OCI-LY1 (cell line): ENCODE measurements around the gene IL18.

Experiments used
- H2AFZ ChIP-seq: fragments of 200-600 bp; sonication (generic), shearing (Covaris generic); 2 replicates; pipeline ENCODE4 v1.6.0; 2014; ENCODE audit warnings: antibody characterized with exemption, mild to moderate bottlenecking, low read length
- H3F3A ChIP-seq: fragments of 200-600 bp; sonication (generic), shearing (Covaris generic); 2 replicates; pipeline ENCODE4 v1.6.0; 2014; ENCODE audit warnings: mild to moderate bottlenecking, antibody characterized with exemption, low read length, moderate library complexity; ENCODE audit not compliant: insufficient read depth
- H3K27ac ChIP-seq: fragments of 200-600 bp; sonication (generic); 2 replicates; pipeline ENCODE4 v1.5.1; 2014; ENCODE audit warnings: low read length, mixed run types, mild to moderate bottlenecking, low read depth; ENCODE audit not compliant: poor library complexity, severe bottlenecking
- H3K27me3 ChIP-seq: fragments of 200-600 bp; sonication (generic); 2 replicates; pipeline ENCODE4 v1.6.0; 2014; ENCODE audit warnings: antibody characterized with exemption, mild to moderate bottlenecking, low read length, moderate library complexity; ENCODE audit not compliant: insufficient read depth
- H3K36me3 ChIP-seq: fragments of 200-600 bp; sonication (generic); 2 replicates; pipeline ENCODE4 v1.6.1; 2014; ENCODE audit warnings: mild to moderate bottlenecking, antibody characterized with exemption, low read length, moderate library complexity, mixed read lengths; ENCODE audit not compliant: insufficient read depth
- H3K4me1 ChIP-seq: fragments of 200-600 bp; sonication (generic); 2 replicates; pipeline ENCODE4 v1.5.1; 2014; ENCODE audit warnings: mild to moderate bottlenecking, low read length, moderate library complexity; ENCODE audit not compliant: insufficient read depth, severe bottlenecking
- H3K4me2 ChIP-seq: fragments of 200-600 bp; sonication (generic), shearing (Covaris generic); 2 replicates; pipeline ENCODE4 v1.6.1; 2014; ENCODE audit warnings: low read length
- H3K4me3 ChIP-seq: fragments of 200-600 bp; sonication (generic); 2 replicates; pipeline ENCODE4 v1.5.1; 2014; ENCODE audit warnings: low read length, low read depth, mild to moderate bottlenecking, mixed read lengths; ENCODE audit not compliant: poor library complexity, severe bottlenecking
- H3K79me2 ChIP-seq: fragments of 200-600 bp; shearing (Covaris generic); 2 replicates; pipeline ENCODE4 v1.6.1; 2016; ENCODE audit warnings: mixed run types, low read length, mixed read lengths; ENCODE audit not compliant: insufficient read depth
- H3K9ac ChIP-seq: fragments of 200-600 bp; sonication (generic), shearing (Covaris generic); 2 replicates; pipeline ENCODE4 v1.6.1; 2014; ENCODE audit warnings: mild to moderate bottlenecking, low read length, mixed read lengths
- H3K9me2 ChIP-seq: fragments of 200-600 bp; sonication (generic), shearing (Covaris generic); 2 replicates; pipeline ENCODE4 v1.6.1; 2014; ENCODE audit warnings: low read depth, mild to moderate bottlenecking, low read length, mixed read lengths
- H3K9me3 ChIP-seq: fragments of 200-600 bp; shearing (Covaris generic); 2 replicates; pipeline ENCODE4 v1.6.1; 2014; ENCODE audit warnings: low read length, mixed read lengths
- H4K20me1 ChIP-seq: fragments of 200-600 bp; sonication (generic), shearing (Covaris generic); 2 replicates; pipeline ENCODE4 v1.6.0; 2016; ENCODE audit warnings: mild to moderate bottlenecking, low read length; ENCODE audit not compliant: insufficient read depth
- CTCF ChIP-seq: fragments of 200-600 bp; sonication (generic), shearing (Covaris generic); IDR thresholded peaks from 2 replicates; pipeline ENCODE4 v1.5.1; 2017; ENCODE audit warnings: mild to moderate bottlenecking, antibody characterized with exemption, low read length, moderate library complexity, mixed read lengths
- EZH2 ChIP-seq: fragments of 200-600 bp; sonication (generic), shearing (Covaris generic); IDR thresholded peaks from 2 replicates; pipeline ENCODE4 v1.8.0; 2017; ENCODE audit warnings: borderline replicate concordance, mixed run types, mild to moderate bottlenecking, antibody characterized with exemption, low read length, moderate library complexity, mixed read lengths

Gene IL18

GRCh38 chr11:112211536-112211935 is 47.6 kb upstream of the IL18 start:
- Histone ChIP-seq H3K4me1 (no peaks in the 10 kb centered on the region), H3K9me2 (no peaks in the 10 kb centered on the region), H3K27ac (no peak overlapping the region), H3K4me2 (no peak overlapping the region), H3K36me3 (no peaks in the 10 kb centered on the region), H3K79me2 (no peaks in the 10 kb centered on the region), H3K9ac (no peak overlapping the region), H3K9me3 (no peaks in the 10 kb centered on the region), H3F3A (no peaks in the 10 kb centered on the region), H3K27me3 (0 out of 2 replicates have a peak, but pooled peaks cover 5% of the 10 kb centered on the region), H4K20me1 (no peaks in the 10 kb centered on the region), H2AFZ (no peak overlapping the region), H3K4me3 (no peak overlapping the region)
- TF ChIP-seq EZH2 (no peak), CTCF (no peak)

- H3K9me3 ChIP-seq = no peaks in the 10 kb centered on the region
- no peak overlapping the region for H3K4me3 ChIP-seq
- H3F3A ChIP-seq = no peaks in the 10 kb centered on the region
- H4K20me1 ChIP-seq = no peaks in the 10 kb centered on the region
- no peaks in the 10 kb centered on the region for H3K79me2 ChIP-seq
- H3K9ac ChIP-seq = no peak overlapping the region
- no peaks in the 10 kb centered on the region for H3K4me1 ChIP-seq
- H2AFZ ChIP-seq = no peak overlapping the region
- H3K27ac ChIP-seq = no peak overlapping the region
- 0 out of 2 replicates have a peak, but pooled peaks cover 5% of the 10 kb centered on the region for H3K27me3 ChIP-seq
- no peaks in the 10 kb centered on the region for H3K36me3 ChIP-seq
- no peak for TF ChIP-seq CTCF
- TF ChIP-seq EZH2 = no peak
- no peaks in the 10 kb centered on the region for H3K9me2 ChIP-seq
- no peak overlapping the region for H3K4me2 ChIP-seq
Measured at GRCh38 chr11:112210890-112211289, 47.0 kb upstream of the IL18 start.

DNA sequence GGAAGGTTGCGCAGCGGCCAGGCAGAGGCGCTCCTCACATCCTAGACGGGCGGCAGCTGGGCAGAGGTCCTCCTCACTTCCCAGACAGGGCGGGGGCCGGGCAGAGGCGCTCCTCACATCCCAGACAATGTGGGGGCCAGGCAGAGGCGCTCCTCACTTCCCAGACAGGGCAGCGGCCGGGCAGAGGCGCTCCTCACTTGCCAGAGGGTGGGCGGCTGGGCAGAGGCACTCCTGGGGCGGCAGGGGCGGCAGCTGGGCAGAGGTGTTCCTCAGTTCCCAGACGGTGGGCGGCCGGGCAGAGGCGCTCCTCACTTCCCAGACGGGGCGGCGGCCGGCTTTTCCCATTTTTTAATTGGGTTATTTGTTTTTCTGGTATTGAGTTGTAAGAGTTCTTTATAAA is 42.2 kb upstream of the IL18 start:
- no peaks in the 10 kb centered on the region for H3K9me3 ChIP-seq
- H3K79me2 ChIP-seq = no peaks in the 10 kb centered on the region
- H3F3A ChIP-seq = no peaks in the 10 kb centered on the region
- no peak overlapping the region for H3K27ac ChIP-seq
- TF ChIP-seq CTCF = no peak
- TF ChIP-seq EZH2 = no peak
- no peaks in the 10 kb centered on the region for H3K9me2 ChIP-seq
- H4K20me1 ChIP-seq = no peaks in the 10 kb centered on the region
- no peaks in the 10 kb centered on the region for H3K4me1 ChIP-seq
- no peak overlapping the region for H3K4me2 ChIP-seq
- no peak overlapping the region for H3K4me3 ChIP-seq
- no peaks in the 10 kb centered on the region for H3K27me3 ChIP-seq
- no peak overlapping the region for H2AFZ ChIP-seq
- H3K9ac ChIP-seq = no peak overlapping the region
- H3K36me3 ChIP-seq = no peaks in the 10 kb centered on the region
